ENCODE measurements around the gene NPIPB6. TPM values are rescaled to one million over a fixed set of nuclear protein-coding genes. Genes with fewer than 3 reads are reported as not detected.

NPIPB6 gene
- total and polyA plus RNA-seq, 5 experiments from 2014 or later, result 0.35 to 6.9 (median 6.1) TPM; not detected in 2

GRCh38 chr16:28294201-28294600, 69.1 kb downstream of the NPIPB6 start:
- peak overlapping the region; percentile 64 to 94 (median 88) for H3K4me3 Mint-ChIP-seq
- DNase-seq (no peak), ATAC-seq (no peak)
- no peaks in the 10 kb centered on the region for H3K27me3 Mint-ChIP-seq
- peak overlapping the region; percentile 80 to 93 (median 88) for H3K27ac Mint-ChIP-seq
- peaks cover 0 to 2% (median 0%) of the 10 kb centered on the region in 9 donors for H3K9me3 Mint-ChIP-seq
- POLR2A ChIA-PET, result interaction anchor here (0.6 to 31.4 kb wide), 4 partner anchors 5 to 200 kb away, joined by 4 to 888 read pairs (median 446); partner anchors contain the start of genes APOBR and SBK1
- H3K4me1 Mint-ChIP-seq, result peaks cover 40 to 78% (median 76%) of the 10 kb centered on the region in 4 donors
- no peaks in the 10 kb centered on the region for H3K36me3 Mint-ChIP-seq

GRCh38 chr16:28293601-28293960, 69.7 kb downstream of the NPIPB6 start:
- no peaks in the 10 kb centered on the region for H3K36me3 Mint-ChIP-seq
- ATAC-seq (no peak), DNase-seq (peak in 1 of 10 donors; percentile 13)
- H3K27me3 Mint-ChIP-seq, result no peaks in the 10 kb centered on the region
- H3K9me3 Mint-ChIP-seq, result peaks cover 0 to 2% (median 0%) of the 10 kb centered on the region in 9 donors
- H3K4me1 Mint-ChIP-seq, result peaks cover 44 to 78% (median 78%) of the 10 kb centered on the region in 4 donors
- POLR2A ChIA-PET, result interaction anchor here (0.5 to 31.4 kb wide), 5 partner anchors 5 to 200 kb away, joined by 3 to 888 read pairs (median 5); partner anchors contain the start of genes APOBR and SBK1
- peak overlapping the region; percentile 80 to 93 (median 88) for H3K27ac Mint-ChIP-seq
- peak overlapping the region; percentile 64 to 94 (median 88) for H3K4me3 Mint-ChIP-seq

GRCh38 chr16:28292731-28293600, 70.3 kb downstream of the NPIPB6 start:
- peak overlapping the region; percentile 80 to 95 (median 92) for H3K27ac Mint-ChIP-seq
- peak overlapping the region; percentile 88 to 97 (median 94) for H3K4me3 Mint-ChIP-seq
- POLR2A ChIA-PET, result interaction anchor here (0.5 to 31.4 kb wide), 7 partner anchors 4 to 1784 kb away, joined by 3 to 888 read pairs (median 5); partner anchors contain the start of genes APOBR and SBK1
- peaks cover 42 to 78% (median 78%) of the 10 kb centered on the region in 4 donors for H3K4me1 Mint-ChIP-seq
- H3K9me3 Mint-ChIP-seq, result peaks cover 0 to 2% (median 0%) of the 10 kb centered on the region in 9 donors
- peak; percentile 16 to 22 for ATAC-seq
- DNase-seq, result peak in 4 of 10 donors; percentile 37 to 51 (median 48)
- no peaks in the 10 kb centered on the region for H3K36me3 Mint-ChIP-seq
- H3K27me3 Mint-ChIP-seq, result no peaks in the 10 kb centered on the region

Small RNA genes within 50 kb of the gene (microRNA-seq; reads per million reads assigned to microRNA genes)
- gene MIR6862-1 (ENCODE audit: borderline microRNAs expressed), result not detected

Other genes starting within 250 kb of the NPIPB6 start
- 100 to 1,000 TPM; 445 to 470 TPM for gene XPO6, start 151.5 kb downstream of the NPIPB6 start, total RNA-seq
- 100 to 1,000 TPM in 1 of 3 donors, 10 to 100 TPM in 2; 90.2 to 109 (median 96.4) TPM for gene XPO6, start 151.5 kb downstream of the NPIPB6 start, polyA plus RNA-seq
- gene SBK1, start 71.0 kb downstream of the NPIPB6 start, total RNA-seq, result 10 to 100 TPM; 20.6 to 21.3 TPM
- 10 to 100 TPM in 1 of 3 donors, 1 to 10 TPM in 2; 5.7 to 19.9 (median 7.4) TPM for gene SBK1, start 71.0 kb downstream of the NPIPB6 start, polyA plus RNA-seq
- 10 to 100 TPM; 17.5 to 19.0 TPM for gene EIF3CL, start 40.3 kb upstream of the NPIPB6 start, total RNA-seq
- gene EIF3CL, start 40.3 kb upstream of the NPIPB6 start, polyA plus RNA-seq, result 10 to 100 TPM; 24.1 to 46.0 (median 29.7) TPM
- gene NPIPB7, start 108.8 kb upstream of the NPIPB6 start, total RNA-seq, result under 1 TPM; 0.68 to 0.69 TPM
- under 1 TPM in 1 of 3 donors, not detected in 2; 0.27 TPM for gene NPIPB7, start 108.8 kb upstream of the NPIPB6 start, polyA plus RNA-seq
- 10 to 100 TPM; 71.0 to 79.6 TPM for gene CLN3, start 128.6 kb upstream of the NPIPB6 start, total RNA-seq
- gene CLN3, start 128.6 kb upstream of the NPIPB6 start, polyA plus RNA-seq, result 10 to 100 TPM; 16.2 to 27.2 (median 17.2) TPM
- 1 to 10 TPM; 7.6 to 9.0 TPM for gene APOBR, start 131.1 kb upstream of the NPIPB6 start, total RNA-seq
- 1 to 10 TPM in 1 of 3 donors, under 1 TPM in 2; 0.38 to 1.1 (median 0.76) TPM for gene APOBR, start 131.1 kb upstream of the NPIPB6 start, polyA plus RNA-seq
- not detected for gene IL27, start 143.3 kb upstream of the NPIPB6 start, total RNA-seq
- gene IL27, start 143.3 kb upstream of the NPIPB6 start, polyA plus RNA-seq, result not detected
- under 1 TPM in 1 of 2 experiments, not detected in 1; 0.05 TPM for gene NUPR1, start 175.5 kb upstream of the NPIPB6 start, total RNA-seq
- gene NUPR1, start 175.5 kb upstream of the NPIPB6 start, polyA plus RNA-seq, result not detected
- 10 to 100 TPM; 68.3 to 73.0 TPM for gene SGF29, start 190.4 kb upstream of the NPIPB6 start, total RNA-seq
- 10 to 100 TPM; 48.3 to 71.7 (median 50.4) TPM for gene SGF29, start 190.4 kb upstream of the NPIPB6 start, polyA plus RNA-seq
- gene SULT1A2, start 233.5 kb upstream of the NPIPB6 start, total RNA-seq, result 1 to 10 TPM in 1 of 2 experiments, under 1 TPM in 1; 0.66 to 2.1 TPM
- not detected for gene SULT1A2, start 233.5 kb upstream of the NPIPB6 start, polyA plus RNA-seq
- 10 to 100 TPM; 20.5 to 20.9 TPM for gene SULT1A1, start 246.5 kb upstream of the NPIPB6 start, total RNA-seq
- gene SULT1A1, start 246.5 kb upstream of the NPIPB6 start, polyA plus RNA-seq, result 10 to 100 TPM in 1 of 3 donors, 1 to 10 TPM in 2; 3.3 to 12.6 (median 9.7) TPM